Measurements from ENCODE around the gene MGAT2. TPM values are rescaled to one million over a fixed set of nuclear protein-coding genes. Genes with fewer than 3 reads are reported as not detected.
"Not testable (repeated sequence)": the region's sequence is repeated elsewhere in the genome, so short reads cannot be mapped to it uniquely, and the experiment has no call there.

The MGAT2 gene
- total and polyA plus RNA-seq, 3 donors from 2014 or later: 58.3 to 89.1 (median 88.8) TPM

DNA sequence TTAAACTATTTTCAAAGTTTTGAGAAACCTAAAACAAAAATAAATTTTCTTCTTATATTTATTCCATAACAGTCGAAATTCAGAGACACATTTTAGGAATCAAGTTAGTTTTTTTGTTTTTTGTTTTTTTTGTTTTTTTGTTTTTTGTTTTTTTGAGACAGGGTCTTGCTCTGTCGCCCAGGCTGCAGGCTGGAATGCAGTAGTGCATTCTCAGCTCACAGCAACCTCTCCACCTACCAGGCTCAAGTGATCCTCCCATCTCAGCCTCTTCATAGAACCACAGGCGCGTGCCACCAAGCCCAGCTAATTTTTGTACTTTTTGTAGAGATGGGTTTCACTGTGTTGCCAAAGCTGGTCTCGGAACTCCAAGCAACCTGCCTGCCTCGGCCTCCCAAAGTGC lies 32.9 kb downstream of the MGAT2 start:
- intact Hi-C loops (cut with DNase I; ENCODE audit: low total_unique reads): no loop called here
- H3K4me3 ChIP-seq: no peak overlapping the region
- no peaks in the 10 kb centered on the region for H3K36me3 ChIP-seq (ENCODE audit: low read depth, missing control alignments)
- no peak for TF ChIP-seq POLR2A (IDR thresholded peaks at IDR 0.05)
- TF ChIP-seq, protein P1, sequence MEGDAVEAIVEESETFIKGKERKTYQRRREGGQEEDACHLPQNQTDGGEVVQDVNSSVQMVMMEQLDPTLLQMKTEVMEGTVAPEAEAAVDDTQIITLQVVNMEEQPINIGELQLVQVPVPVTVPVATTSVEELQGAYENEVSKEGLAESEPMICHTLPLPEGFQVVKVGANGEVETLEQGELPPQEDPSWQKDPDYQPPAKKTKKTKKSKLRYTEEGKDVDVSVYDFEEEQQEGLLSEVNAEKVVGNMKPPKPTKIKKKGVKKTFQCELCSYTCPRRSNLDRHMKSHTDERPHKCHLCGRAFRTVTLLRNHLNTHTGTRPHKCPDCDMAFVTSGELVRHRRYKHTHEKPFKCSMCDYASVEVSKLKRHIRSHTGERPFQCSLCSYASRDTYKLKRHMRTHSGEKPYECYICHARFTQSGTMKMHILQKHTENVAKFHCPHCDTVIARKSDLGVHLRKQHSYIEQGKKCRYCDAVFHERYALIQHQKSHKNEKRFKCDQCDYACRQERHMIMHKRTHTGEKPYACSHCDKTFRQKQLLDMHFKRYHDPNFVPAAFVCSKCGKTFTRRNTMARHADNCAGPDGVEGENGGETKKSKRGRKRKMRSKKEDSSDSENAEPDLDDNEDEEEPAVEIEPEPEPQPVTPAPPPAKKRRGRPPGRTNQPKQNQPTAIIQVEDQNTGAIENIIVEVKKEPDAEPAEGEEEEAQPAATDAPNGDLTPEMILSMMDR (IDR thresholded peaks at IDR 0.05): no peak
- DNase-seq: no peak
- H3K27me3 ChIP-seq: no peaks in the 10 kb centered on the region
- 95 to 97% methylated on average over 6 of the region's 6 CpGs for WGBS, 2 donors
- no peaks in the 10 kb centered on the region for H3K4me1 ChIP-seq
- no peaks in the 10 kb centered on the region for H3K9me3 ChIP-seq
- no peak overlapping the region for H3K27ac ChIP-seq

DNA sequence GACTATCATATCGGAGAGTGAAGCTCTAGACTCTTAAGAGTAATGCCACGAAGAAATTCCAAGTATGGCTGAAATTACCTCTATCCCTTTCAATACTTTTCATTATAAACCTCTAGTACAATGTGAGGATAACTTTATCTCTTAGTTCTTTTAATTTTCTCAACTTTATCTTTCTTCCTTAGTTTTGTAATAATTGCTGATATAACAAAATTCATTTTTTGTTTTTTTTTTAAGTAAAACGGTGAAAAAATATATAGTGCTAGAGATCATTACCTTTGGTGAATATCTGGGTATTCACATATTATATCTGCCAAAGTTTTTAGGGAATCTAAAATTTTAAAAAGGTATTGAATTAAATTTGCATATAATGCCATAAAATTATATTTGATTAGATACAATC lies 33.9 kb downstream of the MGAT2 start:
- no peak for DNase-seq
- TF ChIP-seq, protein P1 (IDR thresholded peaks at IDR 0.05): no peak
- TF ChIP-seq POLR2A (IDR thresholded peaks at IDR 0.05): no peak
- Histone ChIP-seq H3K27ac (no peak overlapping the region), H3K4me3 (no peak overlapping the region), H3K27me3 (no peaks in the 10 kb centered on the region), H3K4me1 (no peaks in the 10 kb centered on the region), H3K36me3 (ENCODE audit: low read depth, missing control alignments) (no peaks in the 10 kb centered on the region), H3K9me3 (no peaks in the 10 kb centered on the region)
- WGBS, 2 donors: 92 to 95% methylated on average over 3 of the region's 3 CpGs
- intact Hi-C loops (cut with DNase I; ENCODE audit: low total_unique reads): no loop called here

DNA sequence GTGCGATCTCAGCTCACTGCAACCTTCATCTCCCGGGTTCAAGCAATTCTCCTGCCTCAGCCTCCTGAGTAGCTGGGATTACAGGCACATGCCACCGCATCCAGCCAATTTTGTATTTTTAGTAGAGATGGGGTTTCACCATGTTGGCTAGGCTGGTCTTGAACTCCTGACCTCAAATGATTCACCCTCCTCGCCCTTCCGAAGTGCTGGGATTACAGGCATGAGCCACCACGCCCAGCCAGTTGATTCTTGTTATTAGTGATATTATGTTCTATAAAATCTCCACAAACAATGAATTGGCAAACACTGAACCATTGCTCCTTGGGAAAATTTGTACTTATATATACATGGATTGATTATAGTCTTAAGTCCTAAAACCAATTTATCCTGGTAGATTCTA lies 36.9 kb downstream of the MGAT2 start:
- WGBS, 2 donors: 95 to 97% methylated on average over 6 of the region's 6 CpGs
- H3K36me3 ChIP-seq (ENCODE audit: low read depth, missing control alignments); H3K4me3 ChIP-seq; H3K9me3 ChIP-seq; intact Hi-C loops (cut with DNase I; ENCODE audit: low total_unique reads); H3K27me3 ChIP-seq; H3K4me1 ChIP-seq; H3K27ac ChIP-seq; DNase-seq: not testable (repeated sequence)

DNA sequence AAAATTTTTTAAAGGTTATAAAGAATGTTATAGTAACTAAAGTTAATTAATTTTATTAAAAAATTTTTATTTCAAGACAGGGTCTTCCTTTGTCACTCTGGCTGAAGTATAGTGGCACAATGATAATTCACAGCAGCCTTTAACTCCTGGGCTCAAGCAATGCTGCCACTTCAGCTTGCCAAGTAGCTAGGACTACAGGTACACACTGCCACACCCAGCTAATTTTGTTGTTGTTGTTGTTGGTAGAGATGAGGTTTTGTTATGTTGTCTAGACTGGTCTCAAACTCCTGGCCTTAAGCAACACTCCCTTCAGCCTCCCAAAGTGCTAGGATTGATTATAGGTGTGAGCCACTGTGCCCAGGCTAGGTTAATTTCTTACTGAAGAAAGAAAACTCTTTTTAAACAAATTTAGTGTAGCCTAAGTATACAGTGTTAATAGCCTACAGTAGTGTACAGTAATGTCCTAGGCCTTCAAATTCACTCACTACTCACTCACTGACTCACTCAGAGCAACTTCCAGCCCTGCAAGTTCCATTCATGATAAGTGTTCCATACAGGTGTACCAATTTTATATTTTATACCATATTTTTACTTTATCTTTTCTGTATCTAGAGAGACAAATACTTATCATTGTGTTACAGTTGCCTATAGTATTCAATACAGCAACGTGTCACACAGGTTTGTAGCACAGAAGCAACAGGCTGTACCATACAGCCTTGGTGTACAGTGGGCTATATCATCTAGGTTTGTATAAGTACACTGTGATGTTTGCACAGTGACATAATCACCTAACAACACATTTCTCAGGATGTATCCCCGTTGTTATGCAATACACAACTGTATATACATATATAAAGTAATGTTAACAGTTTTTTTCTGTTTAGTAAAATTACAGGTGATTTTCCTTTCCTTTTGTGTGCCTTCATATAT lies 39.2 kb downstream of the MGAT2 start:
- Histone ChIP-seq H3K36me3 (ENCODE audit: low read depth, missing control alignments) (no peaks in the 10 kb centered on the region), H3K9me3 (no peaks in the 10 kb centered on the region), H3K27me3 (no peaks in the 10 kb centered on the region), H3K27ac (no peak overlapping the region), H3K4me1 (no peaks in the 10 kb centered on the region), H3K4me3 (no peak overlapping the region)
- TF ChIP-seq, protein P1 (IDR thresholded peaks at IDR 0.05): no peak
- no peak for TF ChIP-seq POLR2A (IDR thresholded peaks at IDR 0.05)
- DNase-seq: no peak
- intact Hi-C loops (cut with DNase I; ENCODE audit: low total_unique reads): no loop called here
- 88 to 96% methylated on average over 2 of the region's 2 CpGs for WGBS, 2 donors

DNA sequence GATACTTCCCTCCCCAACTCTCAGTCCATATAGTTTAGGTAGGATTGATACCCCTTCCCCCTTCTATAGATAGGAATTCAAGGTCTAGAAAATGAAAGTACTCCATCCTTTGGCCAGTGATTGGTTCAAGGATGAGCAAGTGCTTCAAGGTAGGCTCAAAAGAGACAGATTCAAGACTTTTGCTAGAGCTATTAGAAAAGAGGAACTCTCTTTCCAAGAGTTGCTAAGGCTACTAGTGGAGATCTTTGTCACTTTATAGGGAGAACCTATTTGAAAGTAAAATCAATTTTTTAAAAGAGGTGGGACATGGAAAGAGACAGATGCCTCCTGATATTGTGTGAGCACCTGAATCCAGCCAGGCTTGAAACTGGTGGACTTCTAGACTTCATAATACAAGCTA lies 49.9 kb downstream of the MGAT2 start:
- Histone ChIP-seq H3K4me1 (no peaks in the 10 kb centered on the region), H3K27me3 (no peaks in the 10 kb centered on the region), H3K36me3 (ENCODE audit: low read depth, missing control alignments) (no peaks in the 10 kb centered on the region), H3K27ac (no peak overlapping the region), H3K9me3 (no peaks in the 10 kb centered on the region), H3K4me3 (no peak overlapping the region)
- TF ChIP-seq, protein P1 (IDR thresholded peaks at IDR 0.05): no peak
- no peak for TF ChIP-seq POLR2A (IDR thresholded peaks at IDR 0.05)
- intact Hi-C loops (cut with DNase I; ENCODE audit: low total_unique reads): no loop called here
- DNase-seq: no peak

Small RNAs within 50 kb of the gene (small RNA-seq; reads per million reads assigned to genes)
- 0 reads per million in 2 donors for gene AL139099.3
- gene AL139099.4: 0 reads per million in 2 donors
- gene RF00019: 0 reads per million in 2 donors

Other genes with a start within 250 kb of the MGAT2 start
- gene RPS29, start 34.4 kb upstream of the MGAT2 start, total RNA-seq: 1,000 to 10,000 TPM; 2,556 to 3,974 TPM
- 1,765 TPM for gene RPS29, start 34.4 kb upstream of the MGAT2 start, polyA plus RNA-seq (ENCODE audit: insufficient read depth, low read depth, low replicate concordance)
- gene LRR1, start 21.9 kb upstream of the MGAT2 start, total RNA-seq: 10 to 100 TPM; 23.8 to 35.8 TPM
- 85.7 TPM for gene LRR1, start 21.9 kb upstream of the MGAT2 start, polyA plus RNA-seq (ENCODE audit: insufficient read depth, low read depth, low replicate concordance)
- 100 to 1,000 TPM; 102 to 114 TPM for gene RPL36AL, start 173 bp upstream of the MGAT2 start, total RNA-seq
- gene RPL36AL, start 173 bp upstream of the MGAT2 start, polyA plus RNA-seq (ENCODE audit: insufficient read depth, low read depth, low replicate concordance): 193 TPM
- 10 to 100 TPM; 15.3 to 18.2 TPM for gene DNAAF2, start 14.4 kb downstream of the MGAT2 start, total RNA-seq
- gene DNAAF2, start 14.4 kb downstream of the MGAT2 start, polyA plus RNA-seq (ENCODE audit: insufficient read depth, low read depth, low replicate concordance): 12.7 TPM
- gene POLE2, start 67.4 kb downstream of the MGAT2 start, total RNA-seq: 10 to 100 TPM in 1 of 2 donors, 1 to 10 TPM in 1; 9.0 to 13.4 TPM
- 8.2 TPM for gene POLE2, start 67.4 kb downstream of the MGAT2 start, polyA plus RNA-seq (ENCODE audit: insufficient read depth, low read depth, low replicate concordance)
- 10 to 100 TPM in 1 of 2 donors, 1 to 10 TPM in 1; 5.1 to 10.9 TPM for gene KLHDC1, start 72.3 kb downstream of the MGAT2 start, total RNA-seq
- 7.6 TPM for gene KLHDC1, start 72.3 kb downstream of the MGAT2 start, polyA plus RNA-seq (ENCODE audit: insufficient read depth, low read depth, low replicate concordance)
- gene KLHDC2, start 147.4 kb downstream of the MGAT2 start, total RNA-seq: 10 to 100 TPM; 74.4 to 90.7 TPM
- 127 TPM for gene KLHDC2, start 147.4 kb downstream of the MGAT2 start, polyA plus RNA-seq (ENCODE audit: insufficient read depth, low read depth, low replicate concordance)
- 10 to 100 TPM; 81.3 to 98.7 TPM for gene NEMF, start 232.0 kb downstream of the MGAT2 start, total RNA-seq
- 13.8 TPM for gene NEMF, start 232.0 kb downstream of the MGAT2 start, polyA plus RNA-seq (ENCODE audit: insufficient read depth, low read depth, low replicate concordance)

All from testis (tissue), 3 donors.